Ureter (tissue), 1 donor: ENCODE data around the gene NUDT19. TPM values are rescaled to one million over a fixed set of nuclear protein-coding genes. Genes with fewer than 3 reads are reported as not detected.
"Not testable (repeated sequence)": the region's sequence is repeated elsewhere in the genome, so short reads cannot be mapped to it uniquely, and the experiment has no call there.

Source experiments
- DNase-seq: peaks from one replicate; pipeline ENCODE4 v3.0.0-alpha.2; 2020; ENCODE audit warnings: low spot score
- total RNA-seq: library from RNA; stranded (reverse); gene quantifications from one replicate; pipeline ENCODE4 v1.2.4, GENCODE V29; 2023
- donor health status: DM: yes; HTN: yes; CAD: no.

The NUDT19 gene
- total RNA-seq: 17.0 TPM

GRCh38 chr19:32691291-32691951 lies at the start of gene NUDT19:
NUDT19 (plus strand) TSS chr19:32691821; CDS start chr19:32691961, 140 bp downstream.
- peak; percentile 90 for DNase-seq

- DNase-seq: no peak
Observed at GRCh38 chr19:32642771-32643170, 48.9 kb upstream of the NUDT19 start.

- no peak for DNase-seq
Observed at GRCh38 chr19:32646556-32646955, 45.1 kb upstream of the NUDT19 start.

GRCh38 chr19:32647361-32647760 lies 44.3 kb upstream of the NUDT19 start:
- DNase-seq: no peak

GRCh38 chr19:32649751-32650150 lies 41.9 kb upstream of the NUDT19 start:
- DNase-seq: no peak

GRCh38 chr19:32650671-32651070 lies 41.0 kb upstream of the NUDT19 start:
- DNase-seq: no peak

- no peak for DNase-seq
Observed at GRCh38 chr19:32651729-32652140, 39.9 kb upstream of the NUDT19 start.

GRCh38 chr19:32652331-32652730 lies 39.3 kb upstream of the NUDT19 start:
- DNase-seq: not testable (repeated sequence)

GRCh38 chr19:32652894-32653598 lies 38.6 kb upstream of the NUDT19 start:
- peak; percentile 75 for DNase-seq

GRCh38 chr19:32653599-32653915 lies 38.1 kb upstream of the NUDT19 start:
- DNase-seq: no peak

GRCh38 chr19:32656379-32656778 lies 35.2 kb upstream of the NUDT19 start:
- not testable (repeated sequence) for DNase-seq

- no peak for DNase-seq
Observed at GRCh38 chr19:32658075-32658474, 33.5 kb upstream of the NUDT19 start.

GRCh38 chr19:32658527-32658926 lies 33.1 kb upstream of the NUDT19 start:
- no peak for DNase-seq

GRCh38 chr19:32661318-32661717 lies 30.3 kb upstream of the NUDT19 start:
- DNase-seq: no peak

- no peak for DNase-seq
Observed at GRCh38 chr19:32662186-32662585, 29.4 kb upstream of the NUDT19 start.

- no peak for DNase-seq
Observed at GRCh38 chr19:32666084-32666483, 25.5 kb upstream of the NUDT19 start.

GRCh38 chr19:32669310-32669709 lies 22.3 kb upstream of the NUDT19 start:
- no peak for DNase-seq

GRCh38 chr19:32671883-32672593 lies 19.6 kb upstream of the NUDT19 start:
- no peak for DNase-seq

- DNase-seq: no peak
Observed at GRCh38 chr19:32672841-32673240, 18.8 kb upstream of the NUDT19 start.

GRCh38 chr19:32673573-32673972 lies 18.0 kb upstream of the NUDT19 start:
- no peak for DNase-seq

GRCh38 chr19:32674153-32674930 lies 17.3 kb upstream of the NUDT19 start:
- DNase-seq: no peak
